Activated T-cell treated with anti-CD3 and anti-CD28 coated beads, Interleukin-2, amount 50 U/mL, for 24 hours (primary cell): Measurements from ENCODE around the gene GMDS.

ENCODE experiments used
- DNase-seq: peaks from one replicate; pipeline ENCODE4 v3.0.0-alpha.2; 2020
- H3K27ac Mint-ChIP-seq: 2 replicates; pipeline ENCODE4 v1.8.0; 2020; ENCODE audit warnings: mild to moderate bottlenecking, mixed read lengths
- H3K27me3 Mint-ChIP-seq: 2 replicates; pipeline ENCODE4 v1.8.0; 2020; ENCODE audit warnings: mixed read lengths
- H3K36me3 Mint-ChIP-seq: 2 replicates; pipeline ENCODE4 v1.8.0; 2020; ENCODE audit warnings: low read depth, mixed read lengths
- H3K4me1 Mint-ChIP-seq: 2 replicates; pipeline ENCODE4 v1.8.0; 2020; ENCODE audit warnings: low read depth, mixed read lengths
- H3K4me3 Mint-ChIP-seq: 2 replicates; pipeline ENCODE4 v1.8.0; 2020; ENCODE audit warnings: mild to moderate bottlenecking, moderate library complexity, mixed read lengths
- H3K9me3 Mint-ChIP-seq: 2 replicates; pipeline ENCODE4 v1.8.0; 2020; ENCODE audit warnings: mixed read lengths

The GMDS gene

GRCh38 chr6:1635305-1636010 is 609.9 kb downstream of the GMDS start:
- Mint-ChIP-seq H3K9me3 (no peaks in the 10 kb centered on the region), H3K27me3 (peaks cover 17% of the 10 kb centered on the region), H3K4me3 (no peak overlapping the region), H3K27ac (no peak overlapping the region), H3K4me1 (no peaks in the 10 kb centered on the region), H3K36me3 (no peaks in the 10 kb centered on the region)
- no peak for DNase-seq

- no peak overlapping the region for H3K4me3 Mint-ChIP-seq
- peaks cover 26% of the 10 kb centered on the region for H3K27me3 Mint-ChIP-seq
- no peaks in the 10 kb centered on the region for H3K9me3 Mint-ChIP-seq
- H3K4me1 Mint-ChIP-seq: no peaks in the 10 kb centered on the region
- no peaks in the 10 kb centered on the region for H3K36me3 Mint-ChIP-seq
- no peak overlapping the region for H3K27ac Mint-ChIP-seq
- DNase-seq: no peak
Observed at GRCh38 chr6:1634081-1634480, 611.3 kb downstream of the GMDS start.

- H3K4me3 Mint-ChIP-seq: no peak overlapping the region
- H3K27ac Mint-ChIP-seq: no peak overlapping the region
- no peaks in the 10 kb centered on the region for H3K4me1 Mint-ChIP-seq
- H3K27me3 Mint-ChIP-seq: peaks cover 32% of the 10 kb centered on the region
- no peak for DNase-seq
- H3K36me3 Mint-ChIP-seq: no peaks in the 10 kb centered on the region
- no peaks in the 10 kb centered on the region for H3K9me3 Mint-ChIP-seq
Observed at GRCh38 chr6:1633366-1634021, 611.9 kb downstream of the GMDS start.

- no peak for DNase-seq
- Mint-ChIP-seq H3K9me3 (no peaks in the 10 kb centered on the region), H3K4me1 (no peaks in the 10 kb centered on the region), H3K4me3 (no peak overlapping the region), H3K36me3 (no peaks in the 10 kb centered on the region), H3K27ac (no peak overlapping the region), H3K27me3 (peaks cover 54% of the 10 kb centered on the region)
Observed at GRCh38 chr6:1631251-1631650, 614.2 kb downstream of the GMDS start.

GRCh38 chr6:1630771-1631217 is 614.6 kb downstream of the GMDS start:
- no peaks in the 10 kb centered on the region for H3K9me3 Mint-ChIP-seq
- no peak for DNase-seq
- H3K4me3 Mint-ChIP-seq: no peak overlapping the region
- H3K27me3 Mint-ChIP-seq: peaks cover 58% of the 10 kb centered on the region
- no peaks in the 10 kb centered on the region for H3K36me3 Mint-ChIP-seq
- H3K27ac Mint-ChIP-seq: no peak overlapping the region
- H3K4me1 Mint-ChIP-seq: peaks cover 4% of the 10 kb centered on the region

GRCh38 chr6:1630212-1630770 is 615.1 kb downstream of the GMDS start:
- Mint-ChIP-seq H3K4me1 (peaks cover 8% of the 10 kb centered on the region), H3K4me3 (no peak overlapping the region), H3K36me3 (no peaks in the 10 kb centered on the region), H3K27me3 (peaks cover 63% of the 10 kb centered on the region), H3K9me3 (no peaks in the 10 kb centered on the region), H3K27ac (no peak overlapping the region)
- DNase-seq: no peak

- no peak for DNase-seq
- H3K4me1 Mint-ChIP-seq: peaks cover 12% of the 10 kb centered on the region
- H3K36me3 Mint-ChIP-seq: no peaks in the 10 kb centered on the region
- no peaks in the 10 kb centered on the region for H3K9me3 Mint-ChIP-seq
- H3K4me3 Mint-ChIP-seq: no peak overlapping the region
- H3K27ac Mint-ChIP-seq: no peak overlapping the region
- peaks cover 66% of the 10 kb centered on the region for H3K27me3 Mint-ChIP-seq
Observed at GRCh38 chr6:1629316-1629715, 616.1 kb downstream of the GMDS start.

GRCh38 chr6:1627827-1628560 is 617.4 kb downstream of the GMDS start:
- Mint-ChIP-seq H3K36me3 (peaks cover 7% of the 10 kb centered on the region), H3K27me3 (peaks cover 68% of the 10 kb centered on the region)

GRCh38 chr6:1626481-1626880 is 618.9 kb downstream of the GMDS start:
- peaks cover 13% of the 10 kb centered on the region for H3K4me1 Mint-ChIP-seq
- H3K27ac Mint-ChIP-seq: no peak overlapping the region
- no peak overlapping the region for H3K4me3 Mint-ChIP-seq
- peaks cover 17% of the 10 kb centered on the region for H3K36me3 Mint-ChIP-seq
- H3K27me3 Mint-ChIP-seq: peaks cover 79% of the 10 kb centered on the region
- no peaks in the 10 kb centered on the region for H3K9me3 Mint-ChIP-seq
- no peak for DNase-seq

More at GRCh38 chr6:1627827-1628560, 617.4 kb downstream of the GMDS start:
- no peaks in the 10 kb centered on the region for H3K9me3 Mint-ChIP-seq
- DNase-seq: no peak
- peaks cover 13% of the 10 kb centered on the region for H3K4me1 Mint-ChIP-seq
- H3K4me3 Mint-ChIP-seq: no peak overlapping the region
- no peak overlapping the region for H3K27ac Mint-ChIP-seq

GRCh38 chr6:1625794-1626435 is 619.5 kb downstream of the GMDS start:
- no peak for DNase-seq
- H3K27ac Mint-ChIP-seq: no peak overlapping the region
- H3K36me3 Mint-ChIP-seq: peaks cover 17% of the 10 kb centered on the region
- H3K9me3 Mint-ChIP-seq: no peaks in the 10 kb centered on the region
- H3K4me1 Mint-ChIP-seq: peaks cover 14% of the 10 kb centered on the region
- H3K4me3 Mint-ChIP-seq: no peak overlapping the region
- H3K27me3 Mint-ChIP-seq: peaks cover 85% of the 10 kb centered on the region

GRCh38 chr6:1624851-1625781 is 620.3 kb downstream of the GMDS start:
- DNase-seq: no peak
- H3K9me3 Mint-ChIP-seq: no peaks in the 10 kb centered on the region
- peaks cover 83% of the 10 kb centered on the region for H3K27me3 Mint-ChIP-seq
- H3K4me1 Mint-ChIP-seq: peaks cover 15% of the 10 kb centered on the region
- H3K36me3 Mint-ChIP-seq: peaks cover 17% of the 10 kb centered on the region
- H3K4me3 Mint-ChIP-seq: peak overlapping the region; percentile 70
- no peak overlapping the region for H3K27ac Mint-ChIP-seq

- Mint-ChIP-seq H3K27me3 (peaks cover 85% of the 10 kb centered on the region), H3K4me1 (peaks cover 15% of the 10 kb centered on the region), H3K36me3 (peaks cover 17% of the 10 kb centered on the region), H3K9me3 (no peaks in the 10 kb centered on the region), H3K4me3 (peak overlapping the region; percentile 70), H3K27ac (no peak overlapping the region)
- peak; percentile 47 for DNase-seq
Observed at GRCh38 chr6:1624058-1624850, 621.2 kb downstream of the GMDS start.

- Mint-ChIP-seq H3K36me3 (peaks cover 17% of the 10 kb centered on the region), H3K27ac (no peak overlapping the region), H3K9me3 (no peaks in the 10 kb centered on the region), H3K27me3 (peaks cover 83% of the 10 kb centered on the region), H3K4me3 (no peak overlapping the region), H3K4me1 (peaks cover 15% of the 10 kb centered on the region)
- DNase-seq: no peak
Observed at GRCh38 chr6:1623769-1624057, 621.7 kb downstream of the GMDS start.
